ENCODE results near the gene PSG3. TPM values are rescaled to one million over a fixed set of nuclear protein-coding genes. Genes with fewer than 3 reads are reported as not detected.
"Not testable (repeated sequence)": the region's sequence is repeated elsewhere in the genome, so short reads cannot be mapped to it uniquely, and the experiment has no call there.

PSG3 gene
- polyA plus RNA-seq, 3 donors = not detected

DNA sequence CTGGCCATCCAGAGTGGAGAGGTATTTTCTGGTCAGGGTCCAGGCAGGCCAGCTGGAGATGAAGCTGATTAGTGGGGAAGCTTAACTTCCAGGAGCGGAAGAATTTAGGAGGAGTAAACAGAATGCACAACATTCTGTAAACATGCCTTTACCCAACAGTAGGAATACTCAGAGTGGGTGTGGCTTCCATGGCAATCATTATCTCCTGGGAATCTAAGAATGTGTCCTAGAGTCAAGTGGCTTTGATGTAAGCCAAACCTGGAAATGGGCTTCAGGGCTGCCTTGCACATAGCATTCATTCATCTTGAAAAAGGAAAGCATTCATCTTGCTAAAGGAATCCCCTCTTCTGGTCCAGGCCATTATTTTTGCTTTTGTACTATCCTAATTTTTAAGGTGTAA is 29.3 kb downstream of the PSG3 start:
- 56 to 89% (median 71%) methylated on average over 1 of the region's 1 CpG for WGBS, 3 donors
- not testable (repeated sequence) for H3K27ac ChIP-seq (ENCODE audit: low read depth, low read length)

DNA sequence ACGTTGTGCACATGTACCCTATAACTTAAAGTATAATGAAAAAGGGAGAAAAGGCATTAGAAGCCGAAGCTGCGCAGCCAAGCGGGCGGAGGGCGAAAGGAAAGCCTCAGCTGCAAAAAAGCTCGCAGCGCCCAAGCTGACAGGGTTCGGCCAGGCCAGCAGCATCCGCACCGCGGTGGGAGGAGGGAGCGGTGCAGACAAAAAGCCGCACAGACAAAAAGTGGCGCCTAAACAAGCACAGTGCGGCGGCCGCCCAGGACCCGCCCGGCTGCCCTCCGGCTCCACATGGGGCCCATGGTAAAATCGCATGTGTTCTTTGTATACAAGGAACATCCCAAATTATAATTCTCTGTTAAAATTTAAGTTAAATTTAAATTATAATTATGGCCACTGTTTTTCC is 42.4 kb downstream of the PSG3 start:
- WGBS, 3 donors = 20 to 30% (median 27%) methylated on average over 22 of the region's 22 CpGs
- no peak overlapping the region for H3K27ac ChIP-seq (ENCODE audit: low read depth, low read length)

DNA sequence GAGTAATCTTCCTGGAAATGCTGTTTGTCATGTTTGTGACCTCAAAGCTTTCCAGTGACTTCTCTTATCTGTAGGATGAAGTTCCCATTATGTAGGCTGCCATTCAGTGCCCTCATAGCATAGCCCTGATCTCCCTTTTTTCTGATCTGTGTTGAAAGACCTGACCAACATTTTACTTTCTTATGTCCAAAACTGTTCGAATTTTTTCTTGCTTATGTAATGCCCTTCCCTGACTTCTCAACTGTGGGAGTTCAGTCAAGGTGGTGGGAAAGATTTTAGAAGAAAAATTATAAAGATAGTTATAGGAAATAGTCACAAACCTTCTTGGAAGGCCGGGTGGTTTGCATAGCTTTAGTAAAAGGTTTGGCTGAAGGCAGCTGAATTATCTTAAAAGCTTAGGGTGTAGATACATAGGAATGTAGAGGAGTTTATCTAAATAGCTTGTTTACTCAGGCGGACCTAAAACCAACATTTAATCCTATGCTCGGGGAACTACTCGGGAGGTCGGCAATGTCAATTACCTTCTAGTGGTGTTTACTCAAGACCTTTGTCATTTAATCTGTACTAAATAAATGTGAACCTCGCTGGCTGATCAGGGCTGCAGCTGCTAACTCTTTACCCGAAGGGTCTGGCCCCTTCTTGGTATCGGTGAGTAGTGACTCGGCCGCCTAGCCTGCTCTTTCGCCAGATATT is 44.3 kb downstream of the PSG3 start:
- H3K27ac ChIP-seq (ENCODE audit: low read depth, low read length) = no peak overlapping the region
- 55 to 85% (median 77%) methylated on average over 12 of the region's 12 CpGs for WGBS, 3 donors

DNA sequence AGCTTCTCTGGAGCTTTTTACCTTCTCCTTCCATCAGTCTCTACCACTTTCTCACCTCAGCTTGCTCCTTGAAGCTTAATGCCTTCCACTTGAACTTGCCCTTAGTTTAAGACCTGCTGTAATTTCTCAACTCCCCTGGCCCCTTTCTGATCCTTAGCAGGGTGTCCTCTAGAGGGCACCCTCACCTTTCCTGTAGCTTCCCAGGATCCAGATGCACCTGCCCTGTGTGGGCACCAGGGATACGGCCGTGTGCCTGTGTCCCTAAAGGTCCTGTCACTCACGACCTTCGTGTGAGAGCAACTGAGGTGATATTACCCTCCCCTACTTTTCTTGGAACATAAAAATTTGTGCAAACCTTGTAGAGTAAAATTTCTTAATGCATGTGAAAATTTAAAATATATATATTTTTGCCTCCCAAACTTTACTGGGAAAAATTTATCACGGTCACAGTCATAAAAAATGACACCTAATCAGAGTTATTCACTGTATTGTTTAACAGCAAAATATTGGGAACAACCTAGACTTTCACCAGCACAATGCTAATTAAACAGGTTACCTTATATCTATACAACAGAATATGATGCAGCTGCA is 46.4 kb downstream of the PSG3 start:
- no peak overlapping the region for H3K27ac ChIP-seq (ENCODE audit: low read depth, low read length)
- WGBS, 3 donors = 24 to 31% (median 28%) methylated on average over 5 of the region's 5 CpGs

DNA sequence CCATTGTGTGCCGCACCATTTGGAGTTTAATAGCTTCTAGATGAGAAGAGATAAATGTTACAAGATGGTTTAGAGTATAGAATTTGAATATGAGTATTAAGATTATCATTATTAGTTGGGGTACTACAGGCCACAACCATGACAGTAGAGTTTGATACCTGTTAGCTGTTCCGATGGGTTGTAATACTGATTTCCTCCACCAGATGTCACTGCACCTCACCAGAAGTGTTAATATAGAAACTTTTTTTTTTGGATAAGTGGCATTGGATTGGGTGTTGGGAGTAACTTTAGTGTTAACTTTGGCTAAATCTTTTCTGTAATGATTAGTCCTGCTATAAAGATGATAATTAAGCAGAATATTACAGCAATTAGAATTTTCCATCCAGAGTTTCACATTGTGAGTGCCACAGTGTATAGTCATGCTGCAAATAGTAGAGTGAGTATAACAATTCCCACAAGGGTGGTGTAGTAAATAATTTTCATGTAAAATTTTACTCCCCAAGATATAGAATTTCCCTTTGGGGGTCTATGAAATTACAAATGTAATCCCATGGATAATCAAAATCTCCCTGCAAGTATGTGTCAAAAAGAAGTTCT is 56.3 kb downstream of the PSG3 start:
- H3K27ac ChIP-seq (ENCODE audit: low read depth, low read length) = no peak overlapping the region
- WGBS, 3 donors = 86 to 91% (median 87%) methylated on average over 2 of the region's 2 CpGs

DNA sequence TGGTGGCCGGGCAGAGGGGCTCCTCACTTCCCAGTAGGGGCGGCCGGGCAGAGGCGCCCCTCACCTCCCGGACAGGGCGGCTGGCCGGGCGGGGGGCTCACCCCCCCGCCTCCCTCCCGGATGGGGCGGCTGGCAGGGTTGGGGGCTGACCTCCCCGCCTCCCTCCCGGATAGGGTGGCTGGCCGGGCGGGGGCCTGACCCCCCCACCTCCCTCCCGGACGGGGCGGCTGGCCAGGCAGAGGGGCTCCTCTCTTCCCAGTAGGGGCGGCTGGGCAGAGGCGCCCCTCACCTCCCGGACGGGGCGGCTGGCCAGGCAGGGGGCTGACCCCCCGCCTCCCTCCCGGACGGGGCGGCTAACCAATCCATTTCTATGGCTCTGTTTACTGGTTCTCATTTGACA is 64.0 kb downstream of the PSG3 start:
- WGBS, 3 donors = 91 to 95% (median 95%) methylated on average over 17 to 26 of the region's 27 CpGs
- H3K27ac ChIP-seq (ENCODE audit: low read depth, low read length) = not testable (repeated sequence)

DNA sequence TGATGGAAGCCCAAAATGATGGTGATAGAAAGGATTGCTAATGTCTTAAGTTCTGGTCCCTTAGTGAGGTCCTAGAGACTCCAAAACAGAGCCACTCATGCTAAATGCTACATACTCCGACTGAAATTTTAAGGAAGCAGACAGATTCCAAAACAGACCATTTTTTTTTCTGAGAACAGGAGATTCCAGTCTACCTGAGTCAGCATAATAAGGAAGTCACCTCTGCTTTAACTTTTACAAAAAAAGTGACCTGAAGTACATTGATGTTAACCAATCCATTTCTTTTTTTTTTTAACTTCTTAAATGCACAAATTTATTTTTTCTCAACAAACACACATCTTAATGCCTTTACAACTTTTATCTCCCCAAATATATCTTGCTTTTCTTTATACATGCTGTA is 65.7 kb downstream of the PSG3 start:
- H3K27ac ChIP-seq (ENCODE audit: low read depth, low read length) = not testable (repeated sequence)
- WGBS, 3 donors = 44 to 81% (median 77%) methylated on average over 1 of the region's 1 CpG

Other genes with a start within 250 kb of the PSG3 start
- 10 to 100 TPM in 1 of 3 donors, 1 to 10 TPM in 2; 1.4 to 11.4 (median 6.0) TPM for gene CEACAM1, start 212.0 kb downstream of the PSG3 start, polyA plus RNA-seq
- gene CEACAM8, start 145.6 kb downstream of the PSG3 start, polyA plus RNA-seq = under 1 TPM in 2 of 3 donors, not detected in 1; 0.04 to 0.67 TPM
- gene PSG8, start 25.2 kb upstream of the PSG3 start, polyA plus RNA-seq = not detected
- not detected for gene PSG1, start 139.2 kb upstream of the PSG3 start, polyA plus RNA-seq
- not detected for gene PSG6, start 177.4 kb upstream of the PSG3 start, polyA plus RNA-seq
- gene PSG7, start 196.7 kb upstream of the PSG3 start, polyA plus RNA-seq = not detected